HCT116 (cell line): ENCODE data around the gene SLA2. TPM values are rescaled to one million over a fixed set of nuclear protein-coding genes. Genes with fewer than 3 reads are reported as not detected.

Experiments
- ATAC-seq: fragments of 200-7000 bp; cut with Tn5 transposase; 2 replicates; pipeline ENCODE4 v1.9.1; 2020; ENCODE audit warnings: mild to moderate bottlenecking, moderate library complexity
- BruUV-seq: library from RNA; stranded (reverse); fragments of 400-500 nt; replicated peaks from 2 replicates; lab custom pipeline; 2021; lab: Mats Ljungman, UMichigan
- CTCF ChIA-PET: fragments of 300-600 bp; sonication (Branson Sonifier 250); formaldehyde crosslinking; loops from one replicate; lab custom pipeline; 2021; ENCODE audit warnings: antibody characterized with exemption; lab: Charles Lee
- POLR2A ChIA-PET: fragments of 300-600, 350-600 bp; sonication (Branson Sonifier 250); formaldehyde crosslinking; loops from one replicate; lab custom pipeline; 2021; ENCODE audit warnings: antibody characterized with exemption; lab: Charles Lee
- RAD21 ChIA-PET, 2 experiments: fragments of 300-600 bp; sonication (Branson Sonifier 250); formaldehyde crosslinking; loops; one replicate each; lab custom pipeline; 2023; ENCODE audit warnings: low total read pairs in 2 of 2; ENCODE audit not compliant: uncharacterized antibody in 2 of 2, unreplicated experiment in 2 of 2, low non-redundant PET in 1 of 2; lab: Charles Lee
- DNase-seq: peaks from one replicate; pipeline ENCODE4 v3.0.0-alpha.2; 2010; ENCODE audit warnings: low read depth, low spot score
- H2AFZ ChIP-seq: fragments of 200-600 bp; shearing (Covaris generic), sonication (generic); 2 replicates; pipeline ENCODE4 v1.6.1; 2017; ENCODE audit warnings: low read depth, mixed run types, mixed read lengths, antibody characterized with exemption, low read length; ENCODE audit not compliant: poor library complexity, severe bottlenecking
- H3K27ac ChIP-seq: 2 replicates; pipeline ENCODE4 v1.5.1; 2012; ENCODE audit warnings: low read depth, low read length
- H3K27me3 ChIP-seq: fragments of 200-600 bp; sonication (generic); 2 replicates; pipeline ENCODE4 v1.6.1; 2016; ENCODE audit warnings: mixed run types, low read length, mixed read lengths; ENCODE audit not compliant: insufficient read depth
- H3K36me3 ChIP-seq, 2 experiments: fragments of 200-500 bp in 1 of 2; fragments of 200-600 bp in 1 of 2; sonication (Bioruptor generic) in 1 of 2; sonication (generic) in 1 of 2; 2 replicates each; pipeline versions ENCODE4 v1.5.1 to v1.6.1; 2014 to 2016; ENCODE audit warnings: low read length in 2 of 2, inconsistent platforms in 1 of 2, mixed read lengths in 1 of 2, mixed run types in 1 of 2; ENCODE audit not compliant: insufficient read depth in 2 of 2, control insufficient read depth in 1 of 2
- H3K4me1 ChIP-seq, 2 experiments: fragments of 200-600 bp in 1 of 2; sonication (generic) in 1 of 2; 2 replicates each; pipeline versions ENCODE4 v1.5.1 to v1.6.1; 2012 to 2017; ENCODE audit warnings: low read length in 2 of 2, inconsistent platforms in 1 of 2, mild to moderate bottlenecking in 1 of 2, mixed read lengths in 1 of 2, mixed run types in 1 of 2, moderate library complexity in 1 of 2; ENCODE audit not compliant: insufficient read depth in 2 of 2, control insufficient read depth in 1 of 2
- H3K4me2 ChIP-seq: fragments of 200-600 bp; sonication (generic); 2 replicates; pipeline ENCODE4 v1.6.1; 2017; ENCODE audit warnings: mixed run types, low read length, mixed read lengths
- H3K4me3 ChIP-seq, 2 experiments: fragments of 200-600 bp in 1 of 2; sonication (generic) in 1 of 2; replicated peaks in 1 of 2; 2 replicates each; pipeline ENCODE4 v1.5.1; 2011 to 2016; ENCODE audit warnings: low read length in 2 of 2, control low read depth in 1 of 2, low read depth in 1 of 2, mild to moderate bottlenecking in 1 of 2, mixed read lengths in 1 of 2, mixed run types in 1 of 2
- H3K79me2 ChIP-seq: fragments of 200-600 bp; sonication (generic); 2 replicates; pipeline ENCODE4 v1.6.1; 2017; ENCODE audit warnings: mild to moderate bottlenecking, mixed run types, low read length, moderate library complexity, mixed read lengths; ENCODE audit not compliant: insufficient read depth
- H3K9ac ChIP-seq: fragments of 200-600 bp; sonication (generic); 2 replicates; pipeline ENCODE4 v1.6.1; 2016; ENCODE audit warnings: low read length, mixed read lengths
- H3K9me2 ChIP-seq: fragments of 200-600 bp; sonication (generic), shearing (Covaris generic); 2 replicates; pipeline ENCODE4 v1.6.1; 2017; ENCODE audit warnings: mixed run types, mild to moderate bottlenecking, moderate library complexity; ENCODE audit not compliant: insufficient read depth
- H3K9me3 ChIP-seq, 2 experiments: fragments of 200-500 bp in 1 of 2; fragments of 200-600 bp in 1 of 2; sonication (Bioruptor generic) in 1 of 2; sonication (generic) in 1 of 2; 2 replicates each; pipeline ENCODE4 v1.6.1; 2014 to 2017; ENCODE audit warnings: low read length in 2 of 2, mixed read lengths in 2 of 2, inconsistent platforms in 1 of 2, low read depth in 1 of 2, mild to moderate bottlenecking in 1 of 2, mixed run types in 1 of 2, moderate library complexity in 1 of 2; ENCODE audit not compliant: control insufficient read depth in 1 of 2, insufficient read depth in 1 of 2
- H4K20me1 ChIP-seq: fragments of 200-600 bp; sonication (generic), shearing (Covaris generic); 2 replicates; pipeline ENCODE4 v1.6.1; 2017; ENCODE audit warnings: mixed run types, mild to moderate bottlenecking, moderate library complexity; ENCODE audit not compliant: insufficient read depth
- ATF3 ChIP-seq: IDR thresholded peaks from 2 replicates; pipeline ENCODE4 v1.6.1; 2012
- CEBPB ChIP-seq: IDR thresholded peaks from 2 replicates; pipeline ENCODE4 v1.6.1; 2012; ENCODE audit warnings: low read depth
- EZH2 ChIP-seq: fragments of 200-600 bp; sonication (generic); IDR thresholded peaks from 2 replicates; pipeline ENCODE4 v1.6.1; 2017; ENCODE audit warnings: antibody characterized with exemption, mixed run types
- FOSL1 ChIP-seq: IDR thresholded peaks from 2 replicates; pipeline ENCODE4 v1.6.1; 2012; ENCODE audit warnings: low read depth
- JUND ChIP-seq: IDR thresholded peaks from 2 replicates; pipeline ENCODE4 v1.6.1; 2012
- POLR2AphosphoS5 ChIP-seq: IDR thresholded peaks from 2 replicates; pipeline ENCODE4 v1.6.1; 2011; ENCODE audit warnings: mild to moderate bottlenecking, low read depth, low read length, moderate library complexity
- SIN3A ChIP-seq: IDR thresholded peaks from 2 replicates; pipeline ENCODE4 v1.6.1; 2012; ENCODE audit warnings: low read depth
- SP1 ChIP-seq: IDR thresholded peaks from 2 replicates; pipeline ENCODE4 v1.6.1; 2012; ENCODE audit warnings: low read depth
- SRF ChIP-seq: IDR thresholded peaks from 2 replicates; pipeline ENCODE4 v1.6.1; 2012; ENCODE audit warnings: low read depth
- YY1 ChIP-seq: IDR thresholded peaks from 2 replicates; pipeline ENCODE4 v1.6.1; 2011; ENCODE audit warnings: low read length, low read depth, moderate library complexity, mild to moderate bottlenecking; ENCODE audit not compliant: insufficient replicate concordance; ENCODE audit errors: extremely low read depth
- intact Hi-C: fragments of 100-400 bp; cut with micrococcal nuclease; formaldehyde crosslinking; loops from 2 replicates; pipeline ENCODE4 v1.10.0; 2022
- total RNA-seq: library from RNA; stranded (reverse); gene quantifications from one replicate; pipeline ENCODE4 v1.2.1, GENCODE V29; 2021; ENCODE audit not compliant: unreplicated experiment

SLA2 gene
- total RNA-seq, 1 experiment from 2014 or later: 0.12 TPM

DNA sequence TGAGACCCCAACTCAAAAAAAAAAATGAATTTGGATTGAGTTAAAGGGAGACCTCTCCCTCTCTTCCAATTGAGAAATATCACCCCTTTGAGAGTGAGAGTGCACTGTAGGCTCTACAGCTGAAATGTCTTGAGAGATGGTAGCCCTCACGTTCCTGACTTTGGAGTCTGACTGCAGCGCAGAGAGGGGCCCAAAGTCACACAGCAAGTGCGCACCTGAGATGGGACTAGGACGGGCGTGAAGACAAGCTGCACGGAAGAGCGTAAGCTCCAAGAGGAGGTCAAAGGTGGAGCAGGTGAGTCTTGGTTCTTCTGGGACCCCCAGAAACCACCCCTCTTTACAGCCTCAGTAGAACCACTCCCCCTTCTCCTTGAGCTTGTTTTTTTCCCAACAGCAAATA, 643 bp downstream of the SLA2 start:
- CTCF ChIA-PET: no interaction called here
- no TSS peak for BruUV-seq

DNA sequence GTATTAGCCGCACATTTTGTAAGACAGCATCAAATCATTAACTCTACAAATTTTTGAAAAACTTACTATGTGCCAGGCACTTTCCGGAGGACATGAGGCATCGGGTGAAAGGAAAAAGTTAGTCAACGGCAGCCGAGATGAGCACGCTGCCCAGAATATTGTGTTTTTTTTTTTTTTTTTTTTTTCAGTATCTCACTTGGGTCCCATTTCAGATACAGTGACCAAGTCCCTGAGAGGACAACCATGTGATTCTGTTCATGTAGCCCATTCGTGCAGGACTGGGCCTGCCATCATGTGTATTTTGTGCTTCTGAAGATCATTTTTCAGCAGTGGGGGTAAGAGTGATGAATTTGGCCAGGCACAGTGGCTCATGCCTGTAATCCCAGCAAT, 1.3 kb downstream of the SLA2 start:
- BruUV-seq: no TSS peak
- TF ChIP-seq CEBPB (no peak), JUND (no peak), SP1 (no peak), SRF (no peak), EZH2 (no peak), ATF3 (no peak), SIN3A (no peak)
- ATAC-seq (no peak), DNase-seq (no peak)
- Histone ChIP-seq H3K4me3 (no peak overlapping the region), H3K79me2 (no peaks in the 10 kb centered on the region), H3K9ac (no peak overlapping the region), H3K4me1 (peaks cover 6 to 11% of the 10 kb centered on the region in 2 experiments; a peak in 3 of 4 replicates), H3K27ac (no peak overlapping the region), H3K36me3 (no peaks in the 10 kb centered on the region), H2AFZ (no peak overlapping the region), H3K9me2 (no peaks in the 10 kb centered on the region), H3K27me3 (no peaks in the 10 kb centered on the region), H3K4me2 (no peak overlapping the region), H4K20me1 (no peaks in the 10 kb centered on the region), H3K9me3 (no peaks in the 10 kb centered on the region)
- ChIA-PET CTCF (no interaction called here), RAD21 (no interaction called here), POLR2A (no interaction called here)
- intact Hi-C loops: no loop called here

More for the DNA sequence above, 643 bp downstream of the SLA2 start:
- ChIA-PET RAD21 (no interaction called here), POLR2A (no interaction called here)
- H3K4me3 ChIP-seq: no peak overlapping the region
- H3K4me2 ChIP-seq: no peak overlapping the region
- H4K20me1 ChIP-seq: no peaks in the 10 kb centered on the region
- intact Hi-C loops: no loop called here
- H3K9me3 ChIP-seq: no peaks in the 10 kb centered on the region
- no peak for ATAC-seq
- H3K9me2 ChIP-seq: no peaks in the 10 kb centered on the region
- H3K27me3 ChIP-seq: no peaks in the 10 kb centered on the region
- H3K9ac ChIP-seq: no peak overlapping the region
- no peak overlapping the region for H3K27ac ChIP-seq
- no peak for TF ChIP-seq JUND
- TF ChIP-seq POLR2AphosphoS5: no peak
- TF ChIP-seq YY1: no peak
- TF ChIP-seq FOSL1: no peak
- TF ChIP-seq SP1: no peak
- DNase-seq: no peak
- H3K36me3 ChIP-seq: no peaks in the 10 kb centered on the region
- no peaks in the 10 kb centered on the region for H3K79me2 ChIP-seq
- peaks cover 6 to 11% of the 10 kb centered on the region in 2 experiments; a peak in 3 of 4 replicates for H3K4me1 ChIP-seq
- no peak overlapping the region for H2AFZ ChIP-seq
